IMR-90 (cell line): ENCODE results near the gene ERG. TPM values are rescaled to one million over a fixed set of nuclear protein-coding genes. Genes with fewer than 3 reads are reported as not detected.

Source experiments
- ATAC-seq: fragments of 200-7000 bp; cut with Tn5 transposase; 2 replicates; pipeline ENCODE4 v1.9.1; 2020; ENCODE audit warnings: low read depth, mild to moderate bottlenecking, moderate library complexity
- BruUV-seq: library from RNA; stranded (reverse); fragments of 400-500 nt; replicated peaks from 2 replicates; lab custom pipeline; 2021; lab: Mats Ljungman, UMichigan
- CTCF ChIA-PET: fragments of 300-600 bp; formaldehyde crosslinking; extraction: SDS; loops from one replicate; lab custom pipeline; 2021; ENCODE audit warnings: antibody characterized with exemption; lab: Yijun Ruan, JAX
- POLR2A ChIA-PET: fragments of 300-600 bp; sonication (Branson Sonifier 250); formaldehyde crosslinking; loops from one replicate; lab custom pipeline; 2022; ENCODE audit warnings: antibody characterized with exemption; ENCODE audit not compliant: unreplicated experiment; lab: Charles Lee
- DNase-seq: peaks from one replicate; pipeline ENCODE4 v3.0.0; 2013
- H2AFZ ChIP-seq: replicated peaks from 2 replicates; pipeline ENCODE3; 2013; ENCODE audit warnings: low read length, mild to moderate bottlenecking; ENCODE audit not compliant: poor library complexity
- H2AK5ac ChIP-seq: 2 replicates; pipeline ENCODE4 v1.6.1; 2013; ENCODE audit warnings: low read depth, low read length, inconsistent platforms
- H2AK9ac ChIP-seq: replicated peaks from 2 replicates; pipeline ENCODE3; 2013; ENCODE audit warnings: mild to moderate bottlenecking, low read depth, low read length, moderate library complexity; ENCODE audit not compliant: poor library complexity
- H2BK120ac ChIP-seq: 2 replicates; pipeline ENCODE4 v1.6.1; 2013; ENCODE audit warnings: low read depth, low read length, inconsistent platforms
- H2BK15ac ChIP-seq: 3 replicates; pipeline ENCODE4 v1.6.1; 2013; ENCODE audit warnings: low read depth, low read length, inconsistent platforms
- H2BK20ac ChIP-seq: 2 replicates; pipeline ENCODE4 v1.6.1; 2013; ENCODE audit warnings: low read depth, mild to moderate bottlenecking, inconsistent platforms, low read length, moderate library complexity
- H2BK5ac ChIP-seq: 2 replicates; pipeline ENCODE4 v1.6.1; 2013; ENCODE audit warnings: mild to moderate bottlenecking, low read depth, low read length, inconsistent platforms; ENCODE audit not compliant: poor library complexity, severe bottlenecking
- H3K14ac ChIP-seq: replicated peaks from 2 replicates; pipeline ENCODE4 v1.6.1; 2013; ENCODE audit warnings: low read depth, low read length, inconsistent platforms
- H3K18ac ChIP-seq: 2 replicates; pipeline ENCODE4 v1.6.1; 2013; ENCODE audit warnings: low read depth, low read length, control low read depth
- H3K23ac ChIP-seq: 2 replicates; pipeline ENCODE4 v1.6.1; 2013; ENCODE audit warnings: low read depth, low read length, inconsistent platforms
- H3K27ac ChIP-seq: 2 replicates; pipeline ENCODE4 v1.5.1; 2013; ENCODE audit warnings: mild to moderate bottlenecking, control low read depth, low read length; ENCODE audit not compliant: insufficient read depth
- H3K27me3 ChIP-seq: 2 replicates; pipeline ENCODE4 v1.6.1; 2013; ENCODE audit warnings: low read length; ENCODE audit not compliant: control insufficient read depth, insufficient read depth
- H3K36me3 ChIP-seq: 2 replicates; pipeline ENCODE4 v1.6.1; 2013; ENCODE audit warnings: low read length, mixed read lengths; ENCODE audit not compliant: control insufficient read depth, insufficient read depth
- H3K4ac ChIP-seq: 2 replicates; pipeline ENCODE4 v1.6.1; 2013; ENCODE audit warnings: low read depth, low read length, inconsistent platforms
- H3K4me1 ChIP-seq: 2 replicates; pipeline ENCODE4 v1.6.1; 2013; ENCODE audit warnings: low read length, mixed read lengths; ENCODE audit not compliant: control insufficient read depth, insufficient read depth
- H3K4me2 ChIP-seq: 2 replicates; pipeline ENCODE4 v1.6.1; 2013; ENCODE audit warnings: low read depth, mild to moderate bottlenecking, control low read depth, low read length, moderate library complexity
- H3K4me3 ChIP-seq: 2 replicates; pipeline ENCODE4 v1.5.1; 2013; ENCODE audit warnings: low read depth, mild to moderate bottlenecking, control low read depth, low read length, moderate library complexity; ENCODE audit not compliant: insufficient read depth
- H3K56ac ChIP-seq: 2 replicates; pipeline ENCODE4 v1.6.1; 2013; ENCODE audit warnings: low read length, inconsistent platforms; ENCODE audit not compliant: insufficient read depth; ENCODE audit errors: extremely low read depth
- H3K79me1 ChIP-seq, 2 experiments: 2 replicates each; pipeline ENCODE4 v1.6.1; 2013; ENCODE audit warnings: low read length in 2 of 2, inconsistent platforms in 1 of 2, low read depth in 1 of 2
- H3K9ac ChIP-seq: 2 replicates; pipeline ENCODE4 v1.6.1; 2013; ENCODE audit warnings: low read depth, low read length, control low read depth
- H3K9me1 ChIP-seq: 2 replicates; pipeline ENCODE4 v1.6.1; 2013; ENCODE audit warnings: low read length, inconsistent platforms; ENCODE audit not compliant: insufficient read depth
- H3K9me3 ChIP-seq: 2 replicates; pipeline ENCODE4 v1.6.1; 2013; ENCODE audit warnings: low read length; ENCODE audit not compliant: control insufficient read depth, insufficient read depth
- H4K20me1 ChIP-seq: 2 replicates; pipeline ENCODE4 v1.6.1; 2013; ENCODE audit warnings: low read length, inconsistent platforms; ENCODE audit not compliant: insufficient read depth
- H4K5ac ChIP-seq: 2 replicates; pipeline ENCODE4 v1.6.1; 2013; ENCODE audit warnings: mild to moderate bottlenecking, low read depth, low read length, control low read depth
- H4K8ac ChIP-seq, 2 experiments: 2 replicates each; pipeline ENCODE4 v1.6.1; 2013; ENCODE audit warnings: low read depth in 2 of 2, low read length in 2 of 2, control low read depth in 1 of 2, inconsistent platforms in 1 of 2
- H4K91ac ChIP-seq: 2 replicates; pipeline ENCODE4 v1.6.1; 2013; ENCODE audit warnings: low read depth, low read length, inconsistent platforms; ENCODE audit not compliant: insufficient read depth
- BHLHE40 ChIP-seq: fragments of 150-350 bp; IDR thresholded peaks from 2 replicates; pipeline ENCODE4 v1.6.1; 2016; ENCODE audit warnings: mild to moderate bottlenecking, low read depth, low read length
- CHD1 ChIP-seq: IDR thresholded peaks from 2 replicates; pipeline ENCODE4 v1.6.1; 2012; ENCODE audit warnings: low read depth, low read length, improper control_type of control experiment
- CTCF ChIP-seq: conservative IDR thresholded peaks from 2 replicates; pipeline ENCODE4 v1.5.1; 2012; ENCODE audit warnings: mild to moderate bottlenecking, low read depth, low read length, improper control_type of control experiment
- FOS ChIP-seq: fragments of 150-350 bp; IDR thresholded peaks from 2 replicates; pipeline ENCODE4 v1.6.1; 2016; ENCODE audit warnings: low read depth, low read length
- MAZ ChIP-seq: IDR thresholded peaks from 2 replicates; pipeline ENCODE4 v1.6.1; 2012; ENCODE audit warnings: low read depth, mild to moderate bottlenecking, low read length, improper control_type of control experiment, moderate library complexity, borderline replicate concordance
- POLR2A ChIP-seq: IDR thresholded peaks from 2 replicates; pipeline ENCODE4 v1.6.1; 2012; ENCODE audit warnings: mild to moderate bottlenecking, low read depth, low read length
- USF2 ChIP-seq: fragments of 150-350 bp; IDR thresholded peaks from 2 replicates; pipeline ENCODE4 v1.6.1; 2017; ENCODE audit warnings: mild to moderate bottlenecking, antibody characterized with exemption, low read length, low read depth
- WGBS, 2 experiments: methylation state at CpG; one replicate each; pipeline versions ENCODE4 v1.1.5 to v1.1.7; 2013; ENCODE audit warnings: missing lambda C conversion rate in 2 of 2; ENCODE audit not compliant: insufficient read length in 1 of 2; ENCODE audit errors: extremely low coverage in 2 of 2; 5-methylcytosine and 5-hydroxymethylcytosine counted together
- dilution Hi-C: fragments of 300-500 bp; cut with HindIII; formaldehyde crosslinking; loops from one replicate; pipeline ENCODE4 v1.14.3; 2018; ENCODE audit warnings: low sequenced_read_pairs; ENCODE audit not compliant: unreplicated experiment
- in situ Hi-C: fragments of 300-500 bp; cut with MboI; formaldehyde crosslinking; loops from 3 replicates; pipeline ENCODE4 v1.14.3; 2019; ENCODE audit warnings: low sequenced_read_pairs, inconsistent platforms, mixed read lengths
- intact Hi-C: fragments of 100-400 bp; cut with micrococcal nuclease; formaldehyde crosslinking; loops from 2 replicates; pipeline ENCODE4 v1.10.0; 2022
- polyA plus RNA-seq, 3 experiments: library from polyadenylated mRNA; depleted of rRNA; stranded (reverse); fragments of >200 nt; gene quantifications; 2 replicates each; pipeline ENCODE4 v1.2.3, GENCODE V29; 2012; ENCODE audit warnings: low replicate concordance in 1 of 3
- total RNA-seq: library from RNA; depleted of rRNA; stranded (reverse); fragments of >200 nt; gene quantifications from 2 replicates; pipeline ENCODE4 v1.2.3, GENCODE V29; 2012

The ERG gene
- total and polyA plus RNA-seq, 2 of the 4 experiments (the other 2 are of a cell fraction), result not detected

GRCh38 chr21:38402291-38402690, 96.0 kb downstream of the ERG start:
- Histone ChIP-seq H3K4ac (no peak overlapping the region), H3K9me3 (no peaks in the 10 kb centered on the region), H3K18ac (no peak overlapping the region), H2BK15ac (no peak overlapping the region), H3K9me1 (no peaks in the 10 kb centered on the region), H3K4me1 (no peaks in the 10 kb centered on the region), H3K56ac (no peak overlapping the region), H3K36me3 (no peaks in the 10 kb centered on the region), H4K91ac (no peak overlapping the region), H3K27me3 (peaks cover 32% of the 10 kb centered on the region), H3K9ac (no peak overlapping the region), H3K79me1 (no peaks in the 10 kb centered on the region), H2AFZ (no peak overlapping the region), H2AK5ac (no peak overlapping the region), H3K14ac (no peak overlapping the region), H2BK5ac (no peak overlapping the region), H2AK9ac (no peak overlapping the region), H4K5ac (no peak overlapping the region), H2BK120ac (no peak overlapping the region), H3K4me2 (no peak overlapping the region), H4K8ac (no peak overlapping the region), H3K23ac (no peak overlapping the region), H2BK20ac (no peak overlapping the region), H3K27ac (no peak overlapping the region), H4K20me1 (no peaks in the 10 kb centered on the region), H3K4me3 (no peak overlapping the region)
- ChIA-PET POLR2A (no interaction called here), CTCF (no interaction called here)
- no peak for DNase-seq
- dilution Hi-C loops (no loop called here), in situ Hi-C loops (no loop called here), intact Hi-C loops (no loop called here)
- ATAC-seq, result no peak
- BruUV-seq, result no TSS peak
- 62% methylated on average over 4 of the region's 11 CpGs; no CpG with 5 or more reads in 1 of the 2 experiments for WGBS, 2 experiments
- TF ChIP-seq POLR2A, result no peak
- TF ChIP-seq FOS, result no peak
- TF ChIP-seq CHD1, result no peak
- TF ChIP-seq CTCF, result no peak
- no peak for TF ChIP-seq USF2
- TF ChIP-seq MAZ, result no peak
- no peak for TF ChIP-seq BHLHE40
